ENCODE data around the gene USP30.

GRCh38 chr12:109115758-109116610 is 63.6 kb downstream of the USP30 start, which contains the start of gene ACACB:
- no peak for TF ChIP-seq CTCF (IDR thresholded peaks at IDR 0.05)
- peak; percentile 61 to 88 (median 85) for TF ChIP-seq POLR2A (IDR thresholded peaks at IDR 0.05)

Data from body of pancreas (tissue), 4 donors.